Measurements from ENCODE around the gene RAB3GAP2. TPM values are rescaled to one million over a fixed set of nuclear protein-coding genes. Genes with fewer than 3 reads are reported as not detected.

RAB3GAP2 gene
- total and polyA plus RNA-seq, 2 donors from 2014 or later, result 7.6 to 38.1 TPM

- H3K9me3 ChIP-seq (ENCODE audit: control insufficient read depth in 2 of 3, insufficient read depth in 1 of 3, low read length in 3 of 3), result no peaks in the 10 kb centered on the region
- TF ChIP-seq CTCF (IDR thresholded peaks at IDR 0.05; ENCODE audit: borderline replicate concordance, extremely low read depth, insufficient read depth), result no peak
- no peak overlapping the region for H3K9ac ChIP-seq (ENCODE audit: low read length in 3 of 3)
- H3K4me3 ChIP-seq (ENCODE audit: low read length in 3 of 3), result no peak overlapping the region
- no peaks in the 10 kb centered on the region for H3K4me1 ChIP-seq (ENCODE audit: control insufficient read depth in 2 of 3, insufficient read depth in 2 of 3, low read depth in 1 of 3, low read length in 3 of 3)
- DNase-seq (no peak), FAIRE-seq (no peak)
- peaks cover 0 to 9% (median 8%) of the 10 kb centered on the region in 3 donors for H3K36me3 ChIP-seq (ENCODE audit: control insufficient read depth in 2 of 3, insufficient read depth in 3 of 3, low read length in 3 of 3)
- H3K27ac ChIP-seq (ENCODE audit: low read depth in 2 of 2, low read length in 2 of 2), result no peak overlapping the region
- no peaks in the 10 kb centered on the region for H3K27me3 ChIP-seq (ENCODE audit: control insufficient read depth, insufficient read depth, low read length)
- intact Hi-C loops (cut with DNase I), result no loop called here
These were observed 145.2 kb downstream of the RAB3GAP2 start for GRCh38 chr1:220127076-220127475.

GRCh38 chr1:220124542-220124941 lies 147.7 kb downstream of the RAB3GAP2 start:
- TF ChIP-seq CTCF (IDR thresholded peaks at IDR 0.05; ENCODE audit: borderline replicate concordance, extremely low read depth, insufficient read depth), result no peak
- Histone ChIP-seq H3K9me3 (ENCODE audit: control insufficient read depth in 2 of 3, insufficient read depth in 1 of 3, low read length in 3 of 3) (no peaks in the 10 kb centered on the region), H3K27ac (ENCODE audit: low read depth in 2 of 2, low read length in 2 of 2) (no peak overlapping the region), H3K27me3 (ENCODE audit: control insufficient read depth, insufficient read depth, low read length) (no peaks in the 10 kb centered on the region), H3K4me3 (ENCODE audit: low read length in 3 of 3) (no peak overlapping the region), H3K9ac (ENCODE audit: low read length in 3 of 3) (no peak overlapping the region), H3K36me3 (ENCODE audit: control insufficient read depth in 2 of 3, insufficient read depth in 3 of 3, low read length in 3 of 3) (peaks cover 0 to 9% (median 8%) of the 10 kb centered on the region in 3 donors), H3K4me1 (ENCODE audit: control insufficient read depth in 2 of 3, insufficient read depth in 2 of 3, low read depth in 1 of 3, low read length in 3 of 3) (no peaks in the 10 kb centered on the region)
- no peak for FAIRE-seq
- intact Hi-C loops (cut with DNase I), result no loop called here
- DNase-seq, result no peak

DNA sequence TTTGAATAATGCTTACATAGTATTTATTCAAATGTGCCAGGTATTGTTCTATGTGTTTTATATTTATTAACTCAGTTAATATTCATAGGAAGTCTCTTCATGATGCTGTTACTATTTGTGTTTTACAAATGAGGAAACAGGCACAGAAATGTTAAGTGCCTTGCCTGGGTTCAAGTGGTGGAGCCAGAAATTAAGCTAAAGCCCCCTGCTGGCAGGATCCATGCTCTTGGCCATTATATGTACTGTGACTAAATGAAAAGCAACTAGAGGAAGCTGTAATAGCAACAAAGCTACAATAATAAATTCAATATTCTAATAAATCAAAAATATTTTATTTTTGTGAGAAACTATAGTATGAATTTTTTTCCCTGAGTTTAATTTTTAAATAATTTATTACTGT lies 148.4 kb downstream of the RAB3GAP2 start:
- H3K4me3 ChIP-seq (ENCODE audit: low read length in 3 of 3), result no peak overlapping the region
- H3K27me3 ChIP-seq (ENCODE audit: control insufficient read depth, insufficient read depth, low read length), result no peaks in the 10 kb centered on the region
- TF ChIP-seq CTCF (IDR thresholded peaks at IDR 0.05; ENCODE audit: borderline replicate concordance, extremely low read depth, insufficient read depth), result peak; percentile 5
- no peak overlapping the region for H3K9ac ChIP-seq (ENCODE audit: low read length in 3 of 3)
- H3K27ac ChIP-seq (ENCODE audit: low read depth in 2 of 2, low read length in 2 of 2), result no peak overlapping the region
- DNase-seq, result no peak
- H3K4me1 ChIP-seq (ENCODE audit: control insufficient read depth in 2 of 3, insufficient read depth in 2 of 3, low read depth in 1 of 3, low read length in 3 of 3), result no peaks in the 10 kb centered on the region
- intact Hi-C loops (cut with DNase I), result no loop called here
- H3K9me3 ChIP-seq (ENCODE audit: control insufficient read depth in 2 of 3, insufficient read depth in 1 of 3, low read length in 3 of 3), result no peaks in the 10 kb centered on the region
- FAIRE-seq, result no peak
- H3K36me3 ChIP-seq (ENCODE audit: control insufficient read depth in 2 of 3, insufficient read depth in 3 of 3, low read length in 3 of 3), result peaks cover 0 to 9% (median 8%) of the 10 kb centered on the region in 3 donors

GRCh38 chr1:220123066-220123465 lies 149.2 kb downstream of the RAB3GAP2 start:
- intact Hi-C loops (cut with DNase I), result no loop called here
- Histone ChIP-seq H3K4me3 (ENCODE audit: low read length in 3 of 3) (no peak overlapping the region), H3K9ac (ENCODE audit: low read length in 3 of 3) (no peak overlapping the region), H3K36me3 (ENCODE audit: control insufficient read depth in 2 of 3, insufficient read depth in 3 of 3, low read length in 3 of 3) (peaks cover 0 to 5% (median 3%) of the 10 kb centered on the region in 3 donors), H3K27me3 (ENCODE audit: control insufficient read depth, insufficient read depth, low read length) (no peaks in the 10 kb centered on the region), H3K9me3 (ENCODE audit: control insufficient read depth in 2 of 3, insufficient read depth in 1 of 3, low read length in 3 of 3) (no peaks in the 10 kb centered on the region), H3K27ac (ENCODE audit: low read depth in 2 of 2, low read length in 2 of 2) (no peak overlapping the region), H3K4me1 (ENCODE audit: control insufficient read depth in 2 of 3, insufficient read depth in 2 of 3, low read depth in 1 of 3, low read length in 3 of 3) (no peaks in the 10 kb centered on the region)
- FAIRE-seq (peak; percentile 72), DNase-seq (no peak)
- no peak for TF ChIP-seq CTCF (IDR thresholded peaks at IDR 0.05; ENCODE audit: borderline replicate concordance, extremely low read depth, insufficient read depth)

Measured in kidney (tissue), 14 donors.